HG02970 (cell line): ENCODE results near the gene FAHD2A.
"Not testable (repeated sequence)": the region's sequence is repeated elsewhere in the genome, so short reads cannot be mapped to it uniquely, and the experiment has no call there.

Experiments
- ATAC-seq: cut with Tn5 transposase; IDR thresholded peaks from one replicate; pipeline ENCODE4 v1.9.1; 2021; ENCODE audit warnings: mild to moderate bottlenecking, moderate library complexity, moderate number of reproducible peaks; ENCODE audit not compliant: unreplicated experiment, low FRiP score

Gene FAHD2A

DNA sequence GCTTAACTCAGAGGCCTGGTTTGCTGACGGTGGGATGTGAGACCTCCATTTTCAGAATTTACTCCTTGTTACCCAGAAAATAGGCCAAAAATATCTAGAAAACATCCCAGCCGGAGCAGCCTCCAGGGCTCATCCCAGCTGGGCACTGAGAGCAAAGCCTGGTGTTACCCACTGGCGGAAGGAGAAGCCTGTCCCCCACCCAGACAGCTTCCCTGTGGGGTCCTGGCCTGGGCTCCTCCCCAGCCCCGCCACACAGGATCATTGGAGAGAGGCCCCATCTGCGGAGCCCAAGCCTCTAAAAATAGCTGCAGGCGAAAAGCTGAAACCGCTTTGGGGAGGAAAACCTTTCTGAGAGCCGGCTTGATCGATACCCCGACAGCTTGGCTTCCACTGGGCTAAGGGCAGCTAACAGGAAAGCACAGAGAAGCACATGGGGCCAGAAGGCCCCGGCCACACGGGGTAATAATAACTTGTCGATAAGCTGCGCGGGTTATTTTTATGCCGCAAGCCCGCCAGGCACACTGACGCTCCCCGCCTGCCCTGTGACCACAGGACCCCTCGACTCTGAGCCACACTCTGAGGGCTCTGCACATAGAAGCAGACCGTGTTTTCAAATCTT, 26.9 kb upstream of the FAHD2A start:
- no peak for ATAC-seq

DNA sequence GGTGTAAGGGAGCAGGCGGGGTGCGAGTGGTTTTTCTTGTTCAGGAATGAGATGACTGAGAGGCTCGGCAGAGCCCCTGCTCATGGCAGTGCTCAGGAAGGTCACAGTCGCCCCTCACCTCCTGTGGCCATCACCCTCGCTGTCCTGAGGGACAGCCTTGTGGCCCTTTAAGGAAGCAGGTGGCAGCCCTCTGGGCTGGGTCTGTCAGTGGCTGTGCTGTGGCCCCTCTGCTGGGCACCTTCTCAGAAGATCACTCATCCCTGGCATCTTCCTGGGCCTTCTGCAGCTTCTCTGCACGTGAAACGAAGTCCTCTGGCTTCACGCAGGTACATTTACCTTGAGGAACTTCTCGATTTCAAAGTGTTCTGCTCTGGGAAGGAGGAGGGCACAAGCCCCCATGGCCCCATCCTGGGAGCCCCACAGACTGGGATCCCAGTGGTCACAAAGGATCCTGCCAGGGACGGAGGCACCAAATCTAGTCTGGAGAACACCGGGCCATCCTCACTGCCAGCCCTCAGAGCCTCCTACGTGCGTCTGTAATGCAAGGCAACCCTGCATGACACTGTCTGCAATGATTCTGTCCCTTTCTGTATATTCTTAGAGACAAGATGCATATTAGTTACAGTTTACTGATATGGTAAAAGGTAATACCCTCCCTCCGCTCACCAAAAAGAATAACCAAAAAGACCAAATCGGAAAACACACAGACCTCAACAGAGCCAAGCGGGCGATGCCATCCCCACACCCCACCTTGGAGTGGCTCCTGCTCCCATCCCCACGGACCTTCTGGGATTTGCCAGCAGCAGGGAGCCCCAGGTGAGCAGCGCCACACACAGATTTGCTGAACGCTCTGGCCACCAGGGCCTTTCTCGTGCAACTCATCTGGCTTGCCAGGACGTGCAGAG, 25.9 kb upstream of the FAHD2A start:
- no peak for ATAC-seq

DNA sequence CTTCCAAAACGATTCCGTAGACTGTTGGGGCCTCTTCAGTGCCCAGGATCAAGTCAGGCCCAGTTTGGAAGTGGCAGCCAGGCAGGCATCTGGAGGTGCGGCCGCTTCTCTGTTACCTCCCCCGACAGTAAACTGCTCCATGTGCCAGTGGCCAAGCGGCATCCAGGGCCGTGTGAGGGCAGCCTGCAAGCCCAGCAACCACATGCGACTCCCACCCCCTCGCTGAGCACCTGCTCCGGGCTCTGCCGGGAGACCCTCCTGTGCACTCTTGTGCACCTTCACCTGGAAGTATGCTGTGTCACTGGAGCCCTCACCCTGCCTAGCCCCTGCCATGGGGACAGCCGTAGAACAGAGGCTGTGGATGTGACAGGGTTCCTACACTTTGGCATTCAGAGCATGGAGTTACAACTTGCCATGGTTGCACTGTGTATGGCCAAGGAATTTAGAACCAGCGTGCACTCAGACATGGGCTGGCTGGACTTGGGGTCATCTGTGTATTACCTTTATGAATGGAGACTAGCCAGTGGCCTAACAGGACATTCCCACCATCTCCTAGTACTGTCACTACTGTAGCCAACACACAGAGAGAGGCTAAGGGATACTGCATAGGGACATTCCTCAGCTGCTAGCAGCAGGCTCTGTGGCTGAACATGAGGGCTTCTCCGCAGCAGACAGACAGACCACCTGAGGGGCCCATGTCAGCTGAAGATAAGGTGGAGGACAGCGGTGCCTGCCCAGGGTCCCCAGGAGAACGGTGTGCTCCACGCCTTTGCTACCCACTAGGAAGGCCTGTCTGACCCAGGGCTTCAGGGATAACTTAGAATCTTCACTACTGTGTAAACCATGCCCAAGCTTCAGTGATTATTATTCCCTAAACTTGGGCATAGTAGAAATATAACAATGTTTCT, 25.0 kb upstream of the FAHD2A start:
- no peak for ATAC-seq

DNA sequence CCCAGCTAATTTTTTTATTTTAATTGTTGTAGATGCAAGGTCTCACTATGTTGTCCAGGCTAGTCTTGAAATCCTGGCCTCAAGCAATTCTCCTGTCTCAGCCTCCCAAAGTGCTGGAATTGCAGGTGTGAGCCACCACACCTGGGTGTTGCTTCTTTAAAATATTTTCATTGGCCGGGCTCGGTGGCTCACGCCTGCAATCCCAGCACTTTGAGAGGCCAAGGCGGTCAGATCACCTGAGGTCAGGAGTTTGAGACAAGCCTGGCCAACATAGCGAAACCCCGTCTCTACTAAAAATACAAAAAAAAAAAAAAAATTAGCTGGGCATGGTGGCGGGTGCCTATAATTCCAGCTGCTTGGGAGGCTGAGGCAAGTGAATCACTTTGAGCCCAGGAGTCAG, 24.2 kb upstream of the FAHD2A start:
- ATAC-seq = not testable (repeated sequence)

DNA sequence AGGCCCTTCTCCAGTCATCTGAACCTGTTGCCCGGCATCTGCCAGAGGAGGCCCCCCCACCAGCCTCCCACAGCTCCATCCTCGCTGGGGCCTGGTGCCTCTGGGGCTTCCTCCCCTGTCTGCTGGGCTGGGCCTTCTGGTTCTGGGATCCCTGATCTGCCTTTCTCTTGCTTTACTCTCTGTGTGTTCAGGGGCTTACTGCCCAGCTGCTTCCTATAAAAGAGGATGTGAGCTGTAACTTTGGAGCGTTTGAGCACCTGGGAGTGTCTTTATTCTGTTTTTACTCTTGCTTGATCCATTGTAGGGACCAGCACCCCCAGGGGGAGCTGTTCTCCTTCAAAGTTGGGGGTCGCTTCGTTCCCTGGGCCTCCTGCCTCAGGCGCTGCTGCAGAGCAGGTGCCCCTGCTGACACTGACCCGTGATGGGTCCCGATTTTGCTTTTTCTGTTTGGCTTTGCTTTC, 23.1 kb upstream of the FAHD2A start:
- no peak for ATAC-seq

DNA sequence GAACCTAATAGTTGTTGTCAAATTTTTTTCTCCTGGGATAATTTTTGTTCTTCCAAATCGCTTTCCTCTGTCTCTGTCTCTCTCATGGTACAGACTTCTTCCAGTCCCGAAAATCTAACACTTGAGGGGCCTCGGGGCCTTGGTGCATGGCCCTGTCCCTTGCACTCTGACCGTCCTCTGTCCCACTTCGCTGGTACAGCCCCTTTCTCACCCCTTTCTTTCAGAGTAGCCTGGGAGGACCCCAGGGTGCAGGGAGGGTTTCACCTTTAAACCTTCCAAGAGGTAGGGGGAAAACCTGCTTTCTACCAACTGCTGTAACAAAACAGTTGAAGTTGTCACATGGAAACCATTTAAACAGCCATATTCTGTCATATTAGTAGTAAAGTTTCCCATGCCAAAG, 22.2 kb upstream of the FAHD2A start:
- ATAC-seq = no peak

DNA sequence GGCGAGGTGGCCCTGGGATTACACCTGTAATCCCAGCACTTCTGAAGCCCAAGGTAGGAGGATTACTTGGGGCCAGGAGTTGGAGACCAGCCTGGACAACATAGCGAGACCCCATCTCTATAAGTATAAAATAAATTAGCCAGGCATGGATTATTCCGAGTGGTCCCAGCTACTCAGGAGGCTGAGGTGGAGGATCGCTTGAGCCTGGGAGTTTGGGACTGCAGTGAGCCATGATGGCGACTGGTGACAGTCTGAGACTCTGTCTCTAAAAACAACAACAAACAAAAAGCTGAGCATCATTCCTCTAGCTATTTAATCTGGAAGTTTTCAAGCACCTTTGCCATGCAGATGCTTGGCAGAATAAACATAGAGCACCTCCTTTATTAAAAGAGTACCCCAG, 21.8 kb upstream of the FAHD2A start:
- ATAC-seq = no peak

DNA sequence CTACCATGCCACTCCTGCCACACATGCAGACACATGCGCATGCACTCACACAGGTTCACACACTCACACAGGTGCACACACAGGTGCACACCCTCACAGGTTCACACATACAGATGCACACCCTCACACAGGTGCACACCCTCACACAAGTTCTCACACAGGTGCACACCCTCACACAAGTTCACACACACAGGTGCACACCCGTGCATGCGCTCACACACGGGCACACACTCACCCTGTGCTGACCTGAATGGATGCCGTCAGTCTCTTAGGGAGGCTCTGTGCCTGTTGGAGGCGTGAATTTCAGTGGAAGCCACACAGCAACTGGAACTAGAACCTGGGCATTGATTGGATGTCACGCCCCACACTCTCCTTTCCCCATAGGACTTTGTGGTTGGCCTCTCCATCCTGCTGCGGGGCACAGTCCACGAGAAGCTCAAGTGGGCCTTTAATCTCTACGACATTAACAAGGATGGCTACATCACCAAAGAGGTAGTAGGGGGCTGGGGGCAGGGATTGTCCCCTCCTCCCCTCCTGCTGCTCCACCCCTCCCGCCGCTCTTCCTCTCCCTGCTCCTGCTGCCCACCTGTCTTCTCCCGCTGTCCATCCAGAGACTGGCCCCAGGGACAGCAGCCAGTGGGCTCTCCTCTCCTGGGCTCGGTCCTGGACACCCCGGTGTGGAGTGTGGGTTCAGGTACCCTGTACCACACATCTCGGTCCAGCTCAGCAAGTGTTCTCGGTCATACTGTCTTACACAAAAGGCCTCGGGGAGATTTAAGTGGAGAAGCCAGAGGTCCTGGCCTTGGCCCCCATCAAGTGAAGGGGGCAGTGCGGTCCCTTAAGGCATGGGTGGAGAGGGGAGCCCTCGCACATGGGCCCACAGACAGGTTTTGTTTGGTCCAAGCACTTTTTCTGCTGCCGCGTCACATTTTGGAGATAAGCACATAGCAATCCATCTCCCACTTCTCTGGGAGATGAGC, 21.0 kb upstream of the FAHD2A start:
- no peak for ATAC-seq

DNA sequence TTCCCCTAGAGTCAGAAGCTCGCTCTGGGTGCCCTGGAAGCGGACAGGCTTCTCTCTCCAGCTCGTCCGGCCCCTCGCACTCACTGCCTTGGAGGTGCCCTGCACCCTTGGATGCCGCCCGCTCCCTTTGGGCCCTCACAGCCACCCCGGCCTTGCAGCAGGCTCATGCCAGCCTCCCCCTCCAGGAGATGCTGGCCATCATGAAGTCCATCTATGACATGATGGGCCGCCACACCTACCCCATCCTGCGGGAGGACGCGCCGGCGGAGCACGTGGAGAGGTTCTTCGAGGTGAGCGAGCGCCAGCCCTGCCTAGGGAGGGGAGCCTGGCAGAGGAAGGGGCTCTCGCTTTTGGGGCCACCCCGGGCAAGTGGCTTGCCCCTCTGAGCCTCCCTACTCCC, 20.3 kb upstream of the FAHD2A start:
- ATAC-seq = no peak

DNA sequence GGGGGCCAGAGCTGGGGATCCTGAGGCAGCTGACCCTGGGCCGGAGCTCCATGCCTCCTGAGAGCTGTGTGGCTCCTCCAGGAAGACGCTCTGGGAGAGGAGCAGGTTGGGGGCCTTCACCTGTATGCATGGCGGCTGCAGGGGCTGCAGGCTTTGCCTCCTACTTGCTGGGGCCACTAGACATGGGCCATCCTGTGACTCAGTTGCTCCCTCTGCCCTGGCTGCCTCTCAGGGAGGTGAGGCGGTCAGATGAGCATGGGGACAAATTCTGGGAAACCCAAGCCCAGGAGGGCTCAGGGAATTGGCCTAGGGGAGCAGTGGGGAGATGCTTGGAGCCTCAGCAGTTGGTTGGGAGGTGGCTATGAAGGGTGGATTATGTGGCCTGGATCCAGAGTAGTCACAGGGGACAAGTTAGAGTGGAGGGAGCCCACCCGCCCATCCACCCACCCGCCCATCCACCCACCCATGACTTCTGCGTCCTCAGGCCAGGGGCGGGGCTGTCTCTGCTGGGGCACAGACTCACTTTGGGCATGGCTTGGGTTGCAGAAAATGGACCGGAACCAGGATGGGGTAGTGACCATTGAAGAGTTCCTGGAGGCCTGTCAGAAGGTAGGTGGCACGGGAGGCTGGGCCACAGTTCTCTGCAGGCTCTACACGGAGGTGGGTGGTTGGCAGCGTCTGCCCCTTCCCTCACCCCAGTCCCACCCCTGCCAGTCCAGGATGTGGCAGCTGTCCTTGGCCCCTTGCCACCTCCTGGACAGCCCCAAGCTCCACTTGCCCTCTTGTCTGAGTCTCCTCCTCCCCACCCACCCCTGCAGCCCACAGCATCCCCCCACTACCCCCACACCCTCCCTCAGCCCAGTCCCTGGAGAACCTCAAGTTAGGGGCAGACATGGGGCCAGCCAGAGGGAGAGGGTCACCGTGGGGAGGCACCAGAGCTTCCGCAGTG, 19.5 kb upstream of the FAHD2A start:
- ATAC-seq = no peak

DNA sequence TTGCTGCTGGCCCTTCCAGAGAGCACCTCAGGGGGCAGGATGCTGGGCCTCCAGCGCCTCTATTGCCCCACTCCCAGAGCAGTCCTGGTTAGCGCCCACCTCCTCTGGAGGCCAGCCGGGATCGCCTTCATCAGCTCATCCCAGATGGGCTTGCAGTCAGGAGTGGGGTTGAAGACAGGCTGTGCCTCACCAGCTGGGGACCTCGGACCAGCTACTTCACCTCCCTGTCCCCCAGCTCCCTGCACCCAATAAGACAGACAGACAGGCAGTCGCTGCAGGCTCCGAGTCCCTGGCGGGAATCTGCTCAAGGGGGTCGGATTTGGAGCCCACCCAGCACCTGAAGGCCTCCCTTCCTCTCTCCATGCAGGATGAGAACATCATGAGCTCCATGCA, 18.9 kb upstream of the FAHD2A start:
- ATAC-seq = no peak

DNA sequence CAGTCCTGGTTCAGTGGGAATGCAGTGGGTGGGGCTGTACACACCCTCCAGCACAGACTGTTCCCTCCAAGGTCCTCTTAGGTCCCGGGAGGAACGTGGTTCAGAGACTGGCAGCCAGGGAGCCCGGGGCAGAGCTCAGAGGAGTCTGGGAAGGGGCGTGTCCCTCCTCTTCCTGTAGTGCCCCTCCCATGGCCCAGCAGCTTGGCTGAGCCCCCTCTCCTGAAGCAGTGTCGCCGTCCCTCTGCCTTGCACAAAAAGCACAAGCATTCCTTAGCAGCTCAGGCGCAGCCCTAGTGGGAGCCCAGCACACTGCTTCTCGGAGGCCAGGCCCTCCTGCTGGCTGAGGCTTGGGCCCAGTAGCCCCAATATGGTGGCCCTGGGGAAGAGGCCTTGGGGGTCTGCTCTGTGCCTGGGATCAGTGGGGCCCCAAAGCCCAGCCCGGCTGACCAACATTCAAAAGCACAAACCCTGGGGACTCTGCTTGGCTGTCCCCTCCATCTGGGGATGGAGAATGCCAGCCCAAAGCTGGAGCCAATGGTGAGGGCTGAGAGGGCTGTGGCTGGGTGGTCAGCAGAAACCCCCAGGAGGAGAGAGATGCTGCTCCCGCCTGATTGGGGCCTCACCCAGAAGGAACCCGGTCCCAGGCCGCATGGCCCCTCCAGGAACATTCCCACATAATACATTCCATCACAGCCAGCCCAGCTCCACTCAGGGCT, 17.5 kb upstream of the FAHD2A start:
- no peak for ATAC-seq

DNA sequence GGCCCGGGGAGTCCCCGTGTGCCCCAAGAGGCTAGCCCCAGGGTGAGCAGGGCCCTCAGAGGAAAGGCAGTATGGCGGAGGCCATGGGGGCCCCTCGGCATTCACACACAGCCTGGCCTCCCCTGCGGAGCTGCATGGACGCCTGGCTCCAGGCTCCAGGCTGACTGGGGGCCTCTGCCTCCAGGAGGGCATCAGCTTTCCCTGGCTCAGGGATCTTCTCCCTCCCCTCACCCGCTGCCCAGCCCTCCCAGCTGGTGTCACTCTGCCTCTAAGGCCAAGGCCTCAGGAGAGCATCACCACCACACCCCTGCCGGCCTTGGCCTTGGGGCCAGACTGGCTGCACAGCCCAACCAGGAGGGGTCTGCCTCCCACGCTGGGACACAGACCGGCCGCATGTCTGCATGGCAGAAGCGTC, 16.9 kb upstream of the FAHD2A start:
- no peak for ATAC-seq

DNA sequence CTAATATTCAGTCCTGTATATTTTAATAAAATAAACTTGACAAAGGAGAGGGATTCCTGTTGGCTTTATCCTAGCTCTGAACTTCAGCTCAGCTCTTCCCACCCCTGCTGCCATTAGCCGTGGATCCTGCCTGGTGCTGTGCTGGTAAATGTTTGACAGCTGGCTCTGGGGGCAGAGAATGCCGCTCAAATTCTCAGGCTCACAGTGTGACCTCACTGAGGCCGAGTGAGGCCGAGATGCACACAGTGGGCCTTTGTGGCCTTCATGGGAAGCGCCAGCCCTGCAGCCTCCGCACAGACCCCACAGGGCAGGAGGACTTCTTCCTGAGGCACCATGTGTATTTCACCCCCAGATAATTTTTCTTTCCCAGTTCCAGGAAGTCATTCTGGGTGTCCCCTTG, 16.5 kb upstream of the FAHD2A start:
- ATAC-seq = no peak

DNA sequence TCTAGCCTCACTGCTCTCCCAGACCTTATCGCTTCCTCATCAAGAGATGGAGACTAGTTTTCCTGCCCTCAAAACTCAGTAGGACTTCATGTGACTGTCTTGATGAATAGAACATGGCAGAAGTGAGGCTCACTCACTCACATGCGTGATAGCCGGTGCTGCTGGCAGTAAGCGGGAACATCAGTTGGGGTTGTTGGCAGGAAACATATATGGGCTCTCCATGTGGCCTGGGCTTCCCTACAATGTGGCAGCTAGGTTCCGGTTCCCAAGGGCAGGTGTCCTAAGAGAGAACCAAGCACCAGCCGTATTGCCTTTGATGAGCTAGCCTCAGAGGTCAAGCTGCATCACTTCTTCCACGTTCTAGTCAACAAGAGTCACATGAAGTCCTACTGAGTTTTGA, 15.2 kb upstream of the FAHD2A start:
- no peak for ATAC-seq

DNA sequence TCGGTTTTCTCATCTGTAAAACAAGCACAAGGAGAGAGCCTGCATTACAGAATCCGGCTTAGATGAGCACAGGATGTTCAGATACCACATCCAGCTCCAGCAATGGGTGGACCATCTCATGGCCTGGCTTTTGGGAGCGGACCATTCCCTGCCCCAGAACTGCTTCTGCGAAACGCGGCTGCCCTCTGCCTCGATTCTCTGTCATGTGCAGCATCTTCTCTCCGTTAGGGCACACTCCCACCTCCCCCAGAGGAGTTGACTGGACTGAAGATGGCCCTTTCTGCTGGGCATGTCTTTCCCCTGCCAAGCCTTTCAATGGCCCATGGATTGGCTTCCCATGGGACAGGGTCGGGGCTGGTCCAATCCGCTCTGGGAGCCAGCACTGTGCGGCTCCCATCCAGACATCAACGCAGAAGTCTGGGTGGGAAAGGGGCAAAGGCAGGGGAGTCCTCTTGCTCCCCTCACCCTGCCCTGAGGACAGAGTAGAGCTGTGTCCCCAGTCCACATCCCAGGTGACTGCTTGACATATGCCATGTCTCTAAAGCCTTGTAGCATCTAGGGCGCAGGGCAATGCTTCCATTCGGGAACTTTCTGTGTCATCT, 14.3 kb upstream of the FAHD2A start:
- ATAC-seq = no peak

DNA sequence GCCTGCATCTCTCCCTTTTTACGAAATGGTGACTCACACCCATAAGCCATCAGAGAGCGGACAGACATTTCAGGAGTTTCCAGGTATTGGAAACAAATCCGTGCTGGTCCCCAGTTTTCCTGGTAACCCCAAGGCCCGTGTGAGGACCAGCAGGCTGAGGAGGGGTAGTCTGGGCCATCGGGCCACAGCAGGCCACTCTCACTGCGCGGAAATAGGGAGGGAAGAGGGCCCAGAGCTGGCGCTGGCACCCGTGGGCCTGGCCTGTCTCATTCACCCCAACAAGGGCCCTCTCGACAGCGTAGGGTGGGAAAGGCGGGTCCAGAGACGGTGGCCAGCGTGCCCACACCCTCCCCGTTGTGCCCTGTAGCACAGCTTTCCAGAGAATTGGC, 13.7 kb upstream of the FAHD2A start:
- ATAC-seq = no peak
